ENCODE data around the gene RAB11FIP4.

DNA sequence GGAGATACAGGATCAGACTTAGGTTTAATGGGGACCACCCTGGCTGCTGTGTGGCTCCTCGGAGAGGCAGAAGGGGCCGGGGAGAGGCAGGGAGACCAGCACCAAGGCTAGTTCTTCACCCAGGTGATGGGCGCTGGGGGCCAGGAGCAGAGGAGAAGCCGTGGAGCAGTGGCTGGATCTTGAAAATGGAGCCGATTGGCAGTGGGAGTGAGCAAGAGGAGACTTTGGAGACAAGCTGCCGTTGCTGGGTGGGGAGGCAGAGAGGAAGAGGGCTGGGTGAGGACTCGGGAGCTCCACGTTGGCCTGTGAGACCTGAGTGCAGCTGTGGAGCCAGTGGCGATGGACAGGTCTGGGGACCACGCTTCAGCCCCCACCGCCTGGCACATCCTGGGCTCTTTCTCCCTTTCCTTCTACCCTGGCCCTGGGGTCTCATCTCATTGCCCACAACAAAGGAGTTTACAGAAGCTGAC lies 9.0 kb downstream of the RAB11FIP4 start:
- TF ChIP-seq, protein P1, sequence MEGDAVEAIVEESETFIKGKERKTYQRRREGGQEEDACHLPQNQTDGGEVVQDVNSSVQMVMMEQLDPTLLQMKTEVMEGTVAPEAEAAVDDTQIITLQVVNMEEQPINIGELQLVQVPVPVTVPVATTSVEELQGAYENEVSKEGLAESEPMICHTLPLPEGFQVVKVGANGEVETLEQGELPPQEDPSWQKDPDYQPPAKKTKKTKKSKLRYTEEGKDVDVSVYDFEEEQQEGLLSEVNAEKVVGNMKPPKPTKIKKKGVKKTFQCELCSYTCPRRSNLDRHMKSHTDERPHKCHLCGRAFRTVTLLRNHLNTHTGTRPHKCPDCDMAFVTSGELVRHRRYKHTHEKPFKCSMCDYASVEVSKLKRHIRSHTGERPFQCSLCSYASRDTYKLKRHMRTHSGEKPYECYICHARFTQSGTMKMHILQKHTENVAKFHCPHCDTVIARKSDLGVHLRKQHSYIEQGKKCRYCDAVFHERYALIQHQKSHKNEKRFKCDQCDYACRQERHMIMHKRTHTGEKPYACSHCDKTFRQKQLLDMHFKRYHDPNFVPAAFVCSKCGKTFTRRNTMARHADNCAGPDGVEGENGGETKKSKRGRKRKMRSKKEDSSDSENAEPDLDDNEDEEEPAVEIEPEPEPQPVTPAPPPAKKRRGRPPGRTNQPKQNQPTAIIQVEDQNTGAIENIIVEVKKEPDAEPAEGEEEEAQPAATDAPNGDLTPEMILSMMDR (IDR thresholded peaks at IDR 0.05; ENCODE audit: low read depth, low read length, poor library complexity, severe bottlenecking): no peak
- no peak for TF ChIP-seq EZH2phosphoT487 (IDR thresholded peaks at IDR 0.05; ENCODE audit: borderline replicate concordance, low read length)
